ENCODE results near the gene RHOD.

GRCh38 chr11:67027943-67028542 is 28.6 kb upstream of the RHOD start:
- TF ChIP-seq POLR2AphosphoS5 (IDR thresholded peaks at IDR 0.05) (no peak), POLR2A (IDR thresholded peaks at IDR 0.05) (no peak), CTCF (IDR thresholded peaks at IDR 0.05) (no peak)

Measured in prostate gland (tissue), 2 donors.